Sigmoid colon (tissue), 4 donors: ENCODE measurements around the gene PRKN.

Source experiments
- CTCF ChIP-seq, 4 experiments: fragments of 450-650 bp in 3 of 4; fragments of 200-600 bp in 1 of 4; IDR thresholded peaks; one replicate each; pipeline ENCODE4 v1.5.1; 2016 to 2019; ENCODE audit warnings: antibody characterized with exemption in 4 of 4, mild to moderate bottlenecking in 3 of 4, moderate library complexity in 2 of 4
- EP300 ChIP-seq, 4 donors: sonication (generic); formaldehyde crosslinking; IDR thresholded peaks; one replicate each; pipeline ENCODE4 v1.6.1; 2017; ENCODE audit warnings: antibody characterized with exemption in 4 of 4
- POLR2A ChIP-seq, 2 donors: fragments of 450-650 bp; IDR thresholded peaks; one replicate each; pipeline ENCODE4 v1.6.1; 2016; ENCODE audit warnings: antibody characterized with exemption in 2 of 2, mild to moderate bottlenecking in 2 of 2, moderate library complexity in 2 of 2
- POLR2AphosphoS5 ChIP-seq, 4 donors: sonication (generic); formaldehyde crosslinking; IDR thresholded peaks; one replicate each; pipeline ENCODE4 v1.6.1; 2017; ENCODE audit warnings: antibody characterized with exemption in 4 of 4

- no peak for TF ChIP-seq POLR2AphosphoS5 (IDR thresholded peaks at IDR 0.05)
- no peak for TF ChIP-seq CTCF (IDR thresholded peaks at IDR 0.05)
- no peak for TF ChIP-seq POLR2A (IDR thresholded peaks at IDR 0.05)
- TF ChIP-seq EP300 (IDR thresholded peaks at IDR 0.05) = no peak
These were observed 1318.2 kb downstream of the PRKN start for GRCh38 chr6:161409353-161409752.
